Ovary (tissue), 3 donors: ENCODE data around the gene ZC3H6.

Experiments
- CTCF ChIP-seq, 3 donors: fragments of 450-650 bp in 2 of 3; fragments of 200-600 bp in 1 of 3; IDR thresholded peaks; one replicate each; pipeline versions ENCODE4 v1.5.1 to v1.8.0; 2016 to 2022; ENCODE audit warnings: antibody characterized with exemption in 3 of 3, mild to moderate bottlenecking in 1 of 3
- EP300 ChIP-seq: sonication (generic); formaldehyde crosslinking; IDR thresholded peaks from one replicate; pipeline ENCODE4 v1.6.1; 2017; ENCODE audit warnings: antibody characterized with exemption
- POLR2A ChIP-seq: fragments of 450-650 bp; IDR thresholded peaks from one replicate; pipeline ENCODE4 v1.6.1; 2017; ENCODE audit warnings: antibody characterized with exemption, mild to moderate bottlenecking, moderate library complexity
- donor health status: DM: no; HTN: no; CAD: no.

- TF ChIP-seq CTCF (IDR thresholded peaks at IDR 0.05) (no peak), EP300 (no peak), POLR2A (no peak)
These were observed 18.4 kb downstream of the ZC3H6 start for GRCh38 chr2:112293636-112294401.
